Hepatocyte (in vitro differentiated cells): ENCODE measurements around the gene IQCH. TPM values are rescaled to one million over a fixed set of nuclear protein-coding genes. Genes with fewer than 3 reads are reported as not detected.

ENCODE experiments used
- DNase-seq: peaks from one replicate; pipeline ENCODE4 v3.0.0-alpha.2; 2016; ENCODE audit warnings: low spot score
- H2AFZ ChIP-seq: fragments of 200-600 bp; sonication (generic); 2 replicates; pipeline ENCODE4 v1.6.0; 2016; ENCODE audit warnings: antibody characterized with exemption, mild to moderate bottlenecking
- H3K27ac ChIP-seq: fragments of 200-600 bp; sonication (generic); 2 replicates; pipeline ENCODE4 v1.5.1; 2016; ENCODE audit warnings: mild to moderate bottlenecking
- H3K27me3 ChIP-seq: fragments of 200-600 bp; sonication (generic); 2 replicates; pipeline ENCODE4 v1.6.1; 2016
- H3K36me3 ChIP-seq: fragments of 200-600 bp; sonication (generic); replicated peaks from 2 replicates; pipeline ENCODE4 v1.5.1; 2016; ENCODE audit warnings: low read depth; ENCODE audit not compliant: insufficient read depth
- H3K4me1 ChIP-seq: fragments of 200-600 bp; sonication (generic); 2 replicates; pipeline ENCODE4 v1.5.1; 2016; ENCODE audit warnings: mild to moderate bottlenecking, moderate library complexity; ENCODE audit not compliant: insufficient read depth
- H3K4me2 ChIP-seq: fragments of 200-600 bp; sonication (generic); 2 replicates; pipeline ENCODE4 v1.6.0; 2016
- H3K4me3 ChIP-seq: fragments of 200-600 bp; sonication (generic); 2 replicates; pipeline ENCODE4 v1.5.1; 2016; ENCODE audit warnings: mild to moderate bottlenecking
- H3K79me2 ChIP-seq: fragments of 200-600 bp; sonication (generic); 2 replicates; pipeline ENCODE4 v1.6.0; 2017; ENCODE audit warnings: mild to moderate bottlenecking
- H3K9me2 ChIP-seq: fragments of 200-600 bp; sonication (generic); replicated peaks from 2 replicates; pipeline ENCODE4 v1.6.0; 2017; ENCODE audit warnings: mild to moderate bottlenecking; ENCODE audit not compliant: insufficient read depth
- H3K9me3 ChIP-seq: fragments of 200-600 bp; sonication (generic); 2 replicates; pipeline ENCODE4 v1.5.1; 2016; ENCODE audit warnings: low read depth, mild to moderate bottlenecking
- H4K20me1 ChIP-seq: fragments of 200-600 bp; sonication (generic); 2 replicates; pipeline ENCODE4 v1.6.0; 2016; ENCODE audit warnings: mild to moderate bottlenecking; ENCODE audit not compliant: insufficient read depth, poor library complexity, severe bottlenecking
- EZH2 ChIP-seq: fragments of 200-600 bp; sonication (generic); IDR thresholded peaks from 2 replicates; pipeline ENCODE4 v1.6.1; 2016; ENCODE audit warnings: antibody characterized with exemption, mild to moderate bottlenecking, borderline replicate concordance
- EZH2phosphoT487 ChIP-seq: fragments of 200-600 bp; sonication (generic); IDR thresholded peaks from one replicate; pipeline ENCODE4 v1.6.1; 2018; ENCODE audit warnings: antibody characterized with exemption, mild to moderate bottlenecking, low read depth, moderate library complexity; ENCODE audit not compliant: unreplicated experiment, severe bottlenecking
- WGBS: methylation state at CpG from one replicate; pipeline ENCODE4 v1.1.6; 2016; ENCODE audit warnings: low lambda C conversion rate; ENCODE audit errors: missing lambda C conversion rate; 5-methylcytosine and 5-hydroxymethylcytosine counted together
- polyA plus RNA-seq: library from polyadenylated mRNA; unstranded; fragments of >200 nt; fragmentation: Nextera tagmentation; extraction: Ambion mirVana; gene quantifications from 2 replicates; pipeline ENCODE4 v1.2.1, GENCODE V29; 2016
- total RNA-seq: library from RNA; depleted of rRNA; stranded (reverse); fragments of >200 nt; gene quantifications from 2 replicates; pipeline ENCODE4 v1.2.3, GENCODE V29; 2014
- TF ChIP-seq, protein P1 (sequence below): fragments of 200-600 bp; sonication (generic); IDR thresholded peaks from 2 replicates; pipeline ENCODE4 v1.5.1; 2016; ENCODE audit warnings: antibody characterized with exemption, mild to moderate bottlenecking; ENCODE audit not compliant: poor library complexity

IQCH gene
- total and polyA plus RNA-seq, 2 experiments from 2014 or later, result 0.76 to 1.0 TPM

DNA sequence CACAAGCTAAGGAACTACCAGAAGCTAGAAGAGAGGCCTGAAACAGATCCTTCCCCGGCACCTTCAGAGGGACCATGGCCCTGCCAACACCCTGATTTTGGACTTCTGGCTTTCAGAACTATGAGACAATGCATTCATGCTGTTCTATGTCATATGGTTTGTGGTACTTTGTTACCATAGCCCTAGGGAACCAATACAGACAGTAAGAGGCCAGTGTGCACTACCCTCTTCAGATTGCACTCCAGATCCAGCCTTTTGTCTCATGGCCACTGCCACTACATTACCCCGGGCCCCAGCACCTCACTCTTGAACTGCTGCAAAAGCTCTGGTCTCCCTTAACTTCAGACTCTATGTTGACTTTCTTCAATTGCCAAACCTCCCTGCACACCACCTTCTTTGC, 24.1 kb upstream of the IQCH start:
- Histone ChIP-seq H3K4me1 (peaks cover 4% of the 10 kb centered on the region), H4K20me1 (no peaks in the 10 kb centered on the region), H3K36me3 (no peaks in the 10 kb centered on the region), H3K9me2 (no peaks in the 10 kb centered on the region), H3K79me2 (no peaks in the 10 kb centered on the region), H3K27ac (no peak overlapping the region), H2AFZ (no peak overlapping the region), H3K9me3 (no peaks in the 10 kb centered on the region), H3K27me3 (no peaks in the 10 kb centered on the region), H3K4me2 (no peak overlapping the region), H3K4me3 (no peak overlapping the region)
- WGBS, result 95% methylated on average over 2 of the region's 2 CpGs
- no peak for TF ChIP-seq EZH2
- TF ChIP-seq, protein P1, sequence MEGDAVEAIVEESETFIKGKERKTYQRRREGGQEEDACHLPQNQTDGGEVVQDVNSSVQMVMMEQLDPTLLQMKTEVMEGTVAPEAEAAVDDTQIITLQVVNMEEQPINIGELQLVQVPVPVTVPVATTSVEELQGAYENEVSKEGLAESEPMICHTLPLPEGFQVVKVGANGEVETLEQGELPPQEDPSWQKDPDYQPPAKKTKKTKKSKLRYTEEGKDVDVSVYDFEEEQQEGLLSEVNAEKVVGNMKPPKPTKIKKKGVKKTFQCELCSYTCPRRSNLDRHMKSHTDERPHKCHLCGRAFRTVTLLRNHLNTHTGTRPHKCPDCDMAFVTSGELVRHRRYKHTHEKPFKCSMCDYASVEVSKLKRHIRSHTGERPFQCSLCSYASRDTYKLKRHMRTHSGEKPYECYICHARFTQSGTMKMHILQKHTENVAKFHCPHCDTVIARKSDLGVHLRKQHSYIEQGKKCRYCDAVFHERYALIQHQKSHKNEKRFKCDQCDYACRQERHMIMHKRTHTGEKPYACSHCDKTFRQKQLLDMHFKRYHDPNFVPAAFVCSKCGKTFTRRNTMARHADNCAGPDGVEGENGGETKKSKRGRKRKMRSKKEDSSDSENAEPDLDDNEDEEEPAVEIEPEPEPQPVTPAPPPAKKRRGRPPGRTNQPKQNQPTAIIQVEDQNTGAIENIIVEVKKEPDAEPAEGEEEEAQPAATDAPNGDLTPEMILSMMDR, result no peak
- no peak for TF ChIP-seq EZH2phosphoT487
- no peak for DNase-seq

DNA sequence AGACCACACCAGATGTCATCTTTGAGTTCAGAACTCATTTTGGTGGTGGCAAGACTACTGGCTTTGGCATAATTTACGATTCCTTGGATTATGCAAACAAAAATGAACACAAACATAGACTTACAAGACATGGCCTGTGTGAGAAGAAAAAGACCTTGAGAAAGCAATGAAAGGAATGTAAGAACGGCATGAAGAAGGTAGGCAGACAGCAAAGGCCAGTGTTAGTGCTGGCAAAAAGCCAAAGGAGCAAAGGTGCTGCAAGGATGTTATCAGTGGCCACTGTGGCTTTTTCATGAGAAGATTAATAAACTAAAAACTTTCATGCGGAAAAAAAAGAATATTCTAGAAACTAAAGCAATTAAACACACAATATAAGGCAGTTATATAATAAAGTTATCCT, 22.0 kb upstream of the IQCH start:
- H4K20me1 ChIP-seq, result no peaks in the 10 kb centered on the region
- H3K9me3 ChIP-seq, result no peaks in the 10 kb centered on the region
- no peaks in the 10 kb centered on the region for H3K36me3 ChIP-seq
- H3K9me2 ChIP-seq, result no peaks in the 10 kb centered on the region
- H3K4me1 ChIP-seq, result peaks cover 4% of the 10 kb centered on the region
- no peaks in the 10 kb centered on the region for H3K27me3 ChIP-seq
- WGBS, result 72% methylated on average over 3 of the region's 3 CpGs
- H3K27ac ChIP-seq, result no peak overlapping the region
- TF ChIP-seq EZH2 (no peak), EZH2phosphoT487 (no peak)
- TF ChIP-seq, protein P1, result no peak
- H3K79me2 ChIP-seq, result peaks cover 7% of the 10 kb centered on the region
- DNase-seq, result peak; percentile 44
- no peak overlapping the region for H3K4me2 ChIP-seq
- no peak overlapping the region for H3K4me3 ChIP-seq
- H2AFZ ChIP-seq, result no peak overlapping the region

DNA sequence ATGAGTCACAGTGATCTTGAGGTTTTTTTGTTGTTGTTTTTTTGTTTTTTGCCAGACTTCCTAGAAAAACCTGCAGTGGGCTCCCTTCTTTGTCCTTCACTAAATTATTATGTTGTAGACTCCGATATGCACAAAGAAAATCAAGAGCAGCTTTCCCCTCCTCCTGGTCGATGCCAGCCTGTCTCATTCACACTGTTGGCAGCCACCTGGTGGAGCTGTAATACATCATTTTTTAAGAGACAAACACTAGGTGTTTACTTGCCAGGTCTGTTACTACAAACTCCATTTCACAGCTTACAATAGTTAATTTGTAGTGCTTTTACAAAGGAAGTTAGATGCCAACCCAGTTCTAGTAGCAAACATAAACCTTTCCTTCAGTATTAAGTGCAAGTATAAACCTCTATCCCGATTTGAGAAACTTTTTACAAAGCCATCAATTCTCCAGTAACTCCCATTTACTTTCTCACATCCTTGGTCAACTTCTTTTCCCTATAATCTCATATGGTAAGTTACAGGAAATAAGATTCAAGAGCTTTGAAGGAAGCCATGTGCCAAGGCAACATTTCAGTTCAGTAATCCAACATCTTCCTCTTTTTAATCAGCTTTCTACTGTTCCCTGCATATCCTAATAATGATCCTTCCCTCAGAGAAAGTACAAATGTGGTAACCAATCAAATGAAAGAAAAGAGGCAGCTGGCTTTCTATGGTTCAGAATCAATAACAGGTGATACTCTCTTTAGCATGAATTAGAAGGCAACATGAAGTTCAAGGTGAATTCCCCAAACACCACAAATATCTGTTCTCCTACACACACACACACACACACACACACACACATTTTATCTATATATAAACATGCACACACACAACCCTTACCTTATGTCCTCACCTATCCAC, 14.1 kb upstream of the IQCH start:
- WGBS, result 57% methylated on average over 3 of the region's 3 CpGs
- peaks cover 72% of the 10 kb centered on the region for H3K79me2 ChIP-seq
- peak; percentile 30 for DNase-seq
- no peaks in the 10 kb centered on the region for H3K9me2 ChIP-seq
- H4K20me1 ChIP-seq, result no peaks in the 10 kb centered on the region
- H3K27ac ChIP-seq, result no peak overlapping the region
- no peak overlapping the region for H3K4me3 ChIP-seq
- no peak overlapping the region for H2AFZ ChIP-seq
- H3K9me3 ChIP-seq, result no peaks in the 10 kb centered on the region
- H3K4me2 ChIP-seq, result no peak overlapping the region
- no peaks in the 10 kb centered on the region for H3K4me1 ChIP-seq
- no peaks in the 10 kb centered on the region for H3K27me3 ChIP-seq
- H3K36me3 ChIP-seq, result no peaks in the 10 kb centered on the region
- TF ChIP-seq, protein P1, result peak; percentile 33
- TF ChIP-seq EZH2phosphoT487, result no peak
